ENCODE data around the gene FBXO41.

Gene FBXO41

GRCh38 chr2:73284296-73285158 is at the start of gene FBXO41:
FBXO41 (minus strand) TSS chr2:73284478; CDS start chr2:73269630, 14,848 bp downstream.
- DNase-seq (ENCODE audit: low spot score) = peak; percentile 57

- DNase-seq (ENCODE audit: low spot score) = no peak
Observed at GRCh38 chr2:73334045-73334444, 49.8 kb upstream of the FBXO41 start.

- no peak for DNase-seq (ENCODE audit: low spot score)
Observed at GRCh38 chr2:73333564-73333963, 49.3 kb upstream of the FBXO41 start.

- peak; percentile 8 for DNase-seq (ENCODE audit: low spot score)
Observed at GRCh38 chr2:73324126-73324725, 39.9 kb upstream of the FBXO41 start.

- DNase-seq (ENCODE audit: low spot score) = no peak
Observed at GRCh38 chr2:73323551-73323950, 39.3 kb upstream of the FBXO41 start.

GRCh38 chr2:73314441-73314840 is 30.2 kb upstream of the FBXO41 start:
- no peak for DNase-seq (ENCODE audit: low spot score)

- peak; percentile 69 for DNase-seq (ENCODE audit: low spot score)
Observed at GRCh38 chr2:73307720-73308119, 23.4 kb upstream of the FBXO41 start.

GRCh38 chr2:73301636-73302035 is 17.4 kb upstream of the FBXO41 start:
- no peak for DNase-seq (ENCODE audit: low spot score)

- no peak for DNase-seq (ENCODE audit: low spot score)
Observed at GRCh38 chr2:73300926-73301325, 16.6 kb upstream of the FBXO41 start.

GRCh38 chr2:73297586-73297985 is 13.3 kb upstream of the FBXO41 start:
- DNase-seq (ENCODE audit: low spot score) = no peak

- DNase-seq (ENCODE audit: low spot score) = no peak
Observed at GRCh38 chr2:73297151-73297559, 12.9 kb upstream of the FBXO41 start.

GRCh38 chr2:73295751-73296400 is 11.6 kb upstream of the FBXO41 start:
- DNase-seq (ENCODE audit: low spot score) = no peak

GRCh38 chr2:73294239-73294638 is 10.0 kb upstream of the FBXO41 start:
- DNase-seq (ENCODE audit: low spot score) = no peak

- peak; percentile 86 for DNase-seq (ENCODE audit: low spot score)
Observed at GRCh38 chr2:73293534-73294171, 9.4 kb upstream of the FBXO41 start, which contains the start of gene EGR4. EGR4 (minus strand) TSS chr2:73293548; CDS start chr2:73293317, 231 bp downstream.

GRCh38 chr2:73292906-73293533 is 8.7 kb upstream of the FBXO41 start:
- no peak for DNase-seq (ENCODE audit: low spot score)

GRCh38 chr2:73292316-73292905 is 8.1 kb upstream of the FBXO41 start:
- DNase-seq (ENCODE audit: low spot score) = no peak

- no peak for DNase-seq (ENCODE audit: low spot score)
Observed at GRCh38 chr2:73291461-73292315, 7.4 kb upstream of the FBXO41 start.

GRCh38 chr2:73291093-73291460 is 6.8 kb upstream of the FBXO41 start:
- DNase-seq (ENCODE audit: low spot score) = no peak

GRCh38 chr2:73290049-73290839 is 6.0 kb upstream of the FBXO41 start:
- peak; percentile 76 for DNase-seq (ENCODE audit: low spot score)

- DNase-seq (ENCODE audit: low spot score) = no peak
Observed at GRCh38 chr2:73289304-73289703, 5.0 kb upstream of the FBXO41 start.
